ENCODE measurements around the gene RAD51B.

- no peak for TF ChIP-seq CTCF (conservative IDR thresholded peaks at IDR 0.05)
- TF ChIP-seq EZH2 (IDR thresholded peaks at IDR 0.05; ENCODE audit: low read depth): no peak
These were observed 261.9 kb downstream of the RAD51B start for GRCh38 chr14:68081489-68081888.
